NT2/D1 (cell line): ENCODE data around the gene NECTIN1.

ENCODE experiments used
- SUZ12 ChIP-seq: IDR thresholded peaks from 2 replicates; pipeline ENCODE4 v1.6.1; 2011; ENCODE audit not compliant: insufficient read length, insufficient read depth; ENCODE audit errors: extremely low read depth
- ZNF274 ChIP-seq: IDR thresholded peaks from 2 replicates; pipeline ENCODE4 v1.6.1; 2011; ENCODE audit warnings: mild to moderate bottlenecking, low read depth, low read length

- TF ChIP-seq SUZ12: no peak
- no peak for TF ChIP-seq ZNF274
These were observed 105.3 kb downstream of the NECTIN1 start for GRCh38 chr11:119623682-119624081.
